Hematopoietic multipotent progenitor cell treated with erythropoietin and hydrocortisone succinate and interleukin-3 and kit ligand, for 4 days (in vitro differentiated cells): ENCODE measurements around the gene FUOM.
A peak's percentile ranks its signal among the peaks of the same experiment; 100 is the strongest.
"Not testable (repeated sequence)": the region's sequence is repeated elsewhere in the genome, so short reads cannot be mapped to it uniquely, and the experiment has no call there.

Experiments
- DNase-seq: peaks from one replicate; pipeline ENCODE4 v3.0.0-alpha.2; 2015

The FUOM gene

DNA sequence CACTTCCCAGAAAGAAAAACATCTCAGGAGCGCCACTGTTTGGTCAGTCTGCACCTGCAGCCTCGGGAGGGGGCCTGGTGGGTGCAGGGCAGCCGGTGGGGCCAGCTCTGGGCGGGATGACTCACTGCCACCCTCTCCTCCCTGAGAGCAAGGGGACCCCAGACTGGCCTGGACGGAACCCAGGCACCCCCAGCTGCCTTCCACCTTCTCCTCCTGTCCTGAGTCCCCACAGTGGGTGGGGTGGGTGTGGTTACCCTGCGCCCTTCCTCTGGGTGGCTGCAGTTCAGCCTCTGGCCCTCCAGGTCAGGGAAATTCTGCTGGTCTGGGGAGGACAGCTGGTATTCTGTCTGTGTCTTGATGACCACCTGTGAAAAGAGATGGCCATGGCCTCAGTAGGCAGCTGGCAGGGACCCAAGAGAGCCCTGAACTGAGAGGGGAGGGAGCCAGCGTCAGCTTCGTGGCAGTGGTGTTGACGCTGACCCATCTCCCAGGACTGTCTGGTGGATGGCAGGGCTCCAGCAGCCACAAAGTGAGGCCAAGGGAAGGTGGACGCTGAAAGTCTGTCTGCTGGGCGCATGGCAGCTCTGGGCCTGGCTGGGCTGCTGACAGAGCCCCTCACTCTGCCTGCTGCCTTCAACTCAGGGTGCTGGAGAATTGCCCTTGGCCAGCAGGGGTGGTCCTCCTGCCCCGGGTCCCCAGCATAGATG lies 30.0 kb downstream of the FUOM start:
- DNase-seq: no peak

DNA sequence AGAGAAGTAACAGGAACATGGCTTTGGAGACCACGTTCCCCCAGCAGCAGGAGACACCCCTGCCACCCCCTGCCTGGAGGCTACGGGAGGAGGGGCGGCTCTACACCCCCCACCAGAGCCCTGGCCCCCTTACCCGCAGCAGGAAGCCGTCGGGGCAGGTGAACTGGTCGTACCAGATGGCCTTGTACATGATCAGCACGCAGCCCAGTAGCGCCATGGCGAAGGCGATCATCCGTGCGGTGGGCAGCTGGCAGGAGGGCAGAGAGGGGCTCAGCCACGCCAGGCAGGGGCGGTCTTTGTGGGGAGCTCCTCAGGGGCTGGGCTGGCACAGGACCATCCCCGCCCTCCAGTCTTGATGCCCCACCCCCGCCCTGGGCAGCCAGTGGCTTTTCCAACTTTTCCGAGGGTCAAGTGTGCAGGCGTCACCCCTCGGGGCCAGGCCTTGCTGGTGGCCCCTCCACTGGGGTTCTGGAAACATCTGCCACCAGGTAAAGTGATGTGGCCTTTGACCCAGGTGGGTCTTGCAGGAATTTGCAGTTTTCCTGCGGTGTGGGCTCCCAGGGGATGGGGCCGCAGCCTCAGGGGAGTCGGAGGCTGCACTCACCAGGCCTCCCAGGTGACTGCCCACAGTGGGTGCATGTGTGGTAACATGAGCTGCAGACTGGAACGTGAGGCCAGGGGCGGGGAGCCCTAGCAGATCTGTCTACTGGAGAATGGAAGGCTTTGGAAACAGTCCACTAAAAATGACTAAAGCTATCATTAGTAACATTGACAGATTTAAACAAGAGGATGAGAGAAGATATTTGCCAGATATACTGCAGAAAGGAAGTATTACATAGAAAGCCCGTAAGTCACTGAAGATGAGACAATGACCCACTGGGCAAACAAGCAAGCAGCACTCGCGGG lies 30.8 kb downstream of the FUOM start:
- DNase-seq: no peak

DNA sequence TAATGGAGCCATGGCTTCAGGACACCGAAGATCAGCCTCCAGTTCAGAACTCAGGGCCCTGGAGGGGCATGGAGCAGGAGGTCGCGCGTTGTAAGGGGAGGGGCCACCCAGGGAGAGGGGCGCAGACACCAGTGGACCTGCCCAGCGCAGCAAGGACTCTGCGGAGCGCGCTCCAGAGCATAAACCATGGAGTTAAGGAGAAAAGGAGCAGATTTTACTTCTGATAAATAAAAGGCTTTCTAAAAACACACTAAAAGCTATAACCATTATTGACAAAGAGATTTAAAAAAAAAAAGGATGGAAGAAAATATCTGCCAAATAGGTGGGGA lies 31.6 kb downstream of the FUOM start:
- no peak for DNase-seq

DNA sequence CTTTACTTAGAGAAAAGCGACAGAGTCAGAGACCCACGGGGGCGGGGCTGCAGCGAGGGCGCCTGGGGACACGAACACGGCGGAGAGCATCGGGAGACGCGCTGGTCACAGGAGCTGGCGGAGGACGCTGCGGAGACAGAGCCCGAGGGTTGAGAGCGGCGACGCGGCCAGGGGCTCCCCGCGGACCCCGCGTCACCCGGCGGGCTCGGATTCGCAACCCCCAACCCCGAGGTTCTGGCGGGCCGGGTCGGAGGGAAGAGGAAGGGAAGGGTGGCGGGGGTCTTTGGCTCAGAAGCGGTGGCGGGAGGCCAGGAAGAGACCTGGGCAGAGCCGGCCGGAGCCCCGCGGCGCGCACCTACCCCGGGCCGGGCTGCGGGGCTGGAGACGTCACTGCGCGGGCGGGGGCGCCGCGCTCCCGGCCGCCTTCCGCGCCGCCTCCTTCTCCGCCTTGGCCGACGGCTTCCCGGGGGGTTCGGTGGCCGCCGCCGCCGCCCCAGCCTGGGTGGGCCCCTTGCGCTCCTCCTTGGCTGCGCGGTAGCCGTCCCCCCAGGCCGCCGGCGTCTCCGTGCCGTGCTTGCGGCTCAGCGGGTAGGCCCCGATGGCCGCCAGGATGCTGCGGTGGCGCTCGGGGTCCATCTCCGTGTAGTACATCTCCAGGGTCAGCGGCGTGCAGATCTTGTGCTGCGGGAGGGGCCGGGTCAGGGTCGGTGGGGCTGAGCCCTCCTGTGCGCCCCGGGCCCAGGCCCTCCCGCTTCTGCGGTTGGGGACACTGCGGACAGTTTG lies 32.2 kb downstream of the FUOM start:
- no peak for DNase-seq

DNA sequence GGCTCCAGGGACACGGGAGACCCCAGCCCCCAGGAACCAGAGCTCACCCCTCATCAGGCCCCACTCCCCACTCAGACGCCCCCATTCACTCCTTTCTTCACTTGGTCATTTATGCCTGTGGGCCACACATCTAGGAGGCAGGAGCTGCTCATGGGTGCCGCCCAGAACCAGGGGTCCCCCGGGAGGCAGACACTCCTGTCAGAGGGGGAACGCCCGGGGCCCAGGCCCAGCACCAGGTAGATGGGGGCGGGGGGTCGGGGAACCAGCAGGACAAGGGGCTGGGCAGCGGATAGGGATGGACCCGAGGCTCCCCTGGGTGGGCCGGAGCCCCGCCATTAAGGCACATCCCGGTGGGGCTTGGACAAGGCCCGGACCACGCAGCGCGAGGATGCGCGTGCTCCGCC lies 33.0 kb downstream of the FUOM start:
- no peak for DNase-seq

DNA sequence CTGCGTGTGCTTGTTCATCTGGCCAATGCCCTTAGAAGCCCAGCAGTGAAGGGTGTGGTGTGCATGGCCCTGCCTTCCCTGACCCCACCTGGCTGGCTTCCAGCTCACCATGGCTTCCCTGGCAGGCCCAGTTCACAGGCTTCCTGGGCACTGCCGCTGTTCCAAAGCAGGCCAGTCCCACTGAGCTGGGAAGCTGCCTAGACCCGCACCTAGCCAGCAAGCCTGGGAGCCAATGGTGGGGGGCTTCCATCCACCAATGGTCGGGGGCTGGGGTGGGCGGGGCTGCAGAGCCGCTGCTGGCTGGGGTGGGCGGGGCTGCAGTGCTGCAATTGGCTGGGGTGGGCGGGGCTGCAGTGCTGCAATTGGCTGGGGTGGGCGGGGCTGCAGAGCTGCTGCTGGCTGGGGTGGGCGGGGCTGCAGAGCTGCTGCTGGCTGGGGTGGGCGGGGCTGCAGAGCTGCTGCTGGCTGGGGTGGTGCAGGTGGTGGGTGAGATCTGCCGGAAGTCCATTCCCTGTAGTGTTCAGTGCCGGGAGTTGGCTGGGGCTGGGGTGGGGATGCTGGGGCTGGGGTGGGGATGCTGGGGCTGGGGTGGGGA lies 33.5 kb downstream of the FUOM start:
- peak; percentile 78 for DNase-seq

DNA sequence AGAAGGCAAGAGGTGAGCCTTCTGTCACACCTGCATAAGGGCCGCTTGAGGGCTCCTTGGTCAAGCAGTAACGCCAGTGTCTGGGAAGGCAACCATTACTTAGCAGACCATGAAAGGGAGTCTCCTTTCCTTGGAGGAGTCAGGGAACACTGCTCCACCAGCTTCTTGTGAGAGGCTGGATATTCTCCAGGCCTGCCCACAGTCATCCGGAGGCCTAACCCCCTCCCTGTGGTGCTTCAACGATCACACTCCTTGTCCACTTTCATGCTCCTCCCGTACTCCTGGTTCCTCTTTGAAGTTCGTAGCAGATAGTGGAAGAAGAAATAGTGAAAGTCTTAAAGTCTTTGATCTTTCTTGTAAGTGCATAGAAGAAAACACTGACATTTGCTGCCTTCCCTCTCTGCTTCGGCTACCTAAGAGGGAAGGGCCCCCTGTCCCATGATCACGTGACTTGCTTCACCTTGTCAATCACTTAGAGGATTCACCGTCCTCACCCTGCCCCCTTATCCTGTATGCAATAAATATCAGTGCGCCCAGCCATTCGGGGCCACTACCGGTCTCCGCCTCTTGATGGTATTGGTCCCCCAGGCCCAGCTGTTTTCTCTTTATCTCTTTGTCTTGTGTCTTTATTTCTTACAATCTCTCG lies 35.6 kb downstream of the FUOM start:
- DNase-seq: not testable (repeated sequence)

DNA sequence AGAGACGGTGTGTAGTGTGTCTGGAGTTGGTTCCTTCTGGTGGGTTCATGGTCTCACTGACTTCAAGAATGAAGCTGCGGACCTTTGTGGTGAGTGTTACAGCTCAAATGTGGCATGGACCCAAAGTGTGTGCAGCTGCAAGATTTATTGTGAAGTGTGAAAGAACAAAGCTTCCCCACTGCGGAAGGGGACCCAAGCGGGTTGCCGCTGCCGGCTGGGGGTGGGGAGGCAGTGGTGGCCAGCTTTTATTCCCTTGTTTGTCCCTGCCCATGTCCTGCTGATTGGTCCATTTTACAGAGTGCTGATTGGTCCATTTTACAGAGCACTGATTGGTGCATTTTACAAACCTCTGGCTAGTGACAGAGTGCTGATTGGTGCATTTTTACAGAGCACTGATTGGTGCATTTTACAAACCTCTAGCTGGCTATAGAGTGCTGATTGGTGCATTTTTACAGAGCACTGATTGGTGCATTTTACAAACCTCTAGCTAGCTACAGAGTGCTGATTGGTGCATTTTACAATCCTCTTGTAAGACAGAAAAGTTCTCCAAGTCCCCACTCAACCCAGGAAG lies 36.9 kb downstream of the FUOM start:
- not testable (repeated sequence) for DNase-seq

DNA sequence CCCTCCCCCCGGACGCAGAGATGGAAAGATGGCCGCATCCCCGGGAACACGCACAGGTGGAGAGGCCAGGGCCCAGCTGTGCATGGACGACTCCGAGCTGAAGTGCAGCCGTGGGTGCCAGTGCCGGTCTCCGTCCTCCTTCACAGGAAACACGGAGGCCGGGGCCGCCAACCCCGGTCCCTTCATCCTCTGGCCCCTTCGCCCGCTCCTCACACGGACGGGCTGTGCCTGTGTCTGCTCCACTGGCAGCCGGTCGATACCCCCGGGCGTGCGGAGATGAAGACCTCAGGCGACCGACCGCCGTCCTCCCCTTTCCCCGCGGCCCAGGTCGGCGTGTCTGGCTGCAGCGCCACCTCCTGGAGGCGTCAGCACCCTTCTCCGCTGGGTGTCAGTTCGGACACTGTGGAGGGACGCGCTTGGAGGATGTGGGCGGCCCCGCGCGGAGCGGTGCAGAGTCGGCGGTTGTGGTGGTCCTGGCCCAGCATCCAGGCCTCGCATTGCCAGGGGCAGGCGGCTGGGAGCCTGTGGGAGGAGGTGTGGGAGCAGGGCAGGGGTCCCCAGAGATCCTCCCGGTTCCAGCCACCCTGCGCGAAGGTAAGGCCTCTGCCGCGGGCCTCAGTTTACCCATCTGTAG lies 39.2 kb downstream of the FUOM start:
- peak; percentile 86 for DNase-seq

DNA sequence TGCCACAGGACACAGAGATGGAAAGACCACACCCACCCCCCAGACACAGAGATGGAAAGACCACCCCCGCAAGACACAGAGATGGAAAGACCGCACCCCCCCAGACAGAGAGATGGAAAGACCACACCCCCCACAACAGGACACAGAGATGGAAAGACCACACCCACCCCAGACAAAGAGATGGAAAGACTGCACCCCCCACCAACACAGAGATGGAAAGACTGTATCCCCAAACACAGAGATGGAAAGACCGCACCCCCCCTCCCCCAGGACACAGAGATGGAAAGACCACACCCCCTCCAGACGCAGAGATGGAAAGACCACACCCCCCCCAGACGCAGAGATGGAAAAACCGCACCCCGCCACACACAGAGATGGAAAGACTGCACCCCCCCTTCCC lies 41.1 kb downstream of the FUOM start:
- DNase-seq: no peak

DNA sequence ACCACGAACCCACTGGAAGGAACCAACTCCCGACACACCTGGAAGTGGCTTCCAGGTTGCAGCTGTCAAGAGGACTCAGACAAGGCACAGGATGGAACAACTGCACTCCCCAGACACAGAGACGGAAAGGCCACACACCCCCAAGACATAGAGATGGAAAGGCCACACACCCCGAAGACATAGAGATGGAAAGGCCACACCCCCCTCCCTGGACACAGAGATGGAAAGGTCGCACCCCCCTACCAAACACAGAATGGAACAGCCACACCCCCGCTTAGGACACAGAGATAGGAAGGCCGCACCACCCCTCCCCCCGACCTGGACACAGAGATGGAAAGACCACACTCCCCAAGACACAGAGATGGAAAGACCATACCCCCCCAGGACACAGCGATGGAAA lies 41.6 kb downstream of the FUOM start:
- no peak for DNase-seq

DNA sequence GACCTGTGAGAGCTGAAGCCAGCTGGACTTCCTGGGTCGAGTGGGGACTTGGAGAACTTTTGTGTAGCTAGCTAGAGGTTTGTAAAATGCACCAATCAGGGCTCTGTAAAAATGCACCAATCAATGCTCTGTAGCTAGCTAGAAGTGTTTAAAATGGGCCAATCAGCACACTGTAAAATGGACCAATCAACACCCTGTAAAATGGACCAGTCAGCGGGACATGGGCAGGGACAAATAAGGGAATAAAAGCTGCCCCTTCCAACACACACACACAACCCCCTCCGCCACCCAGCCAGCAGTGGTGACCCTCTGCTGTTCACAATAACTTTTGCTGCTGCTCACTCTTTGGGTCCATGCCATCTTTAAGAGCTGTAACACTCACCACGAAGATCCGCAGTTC lies 42.0 kb downstream of the FUOM start:
- peak; percentile 30 for DNase-seq

DNA sequence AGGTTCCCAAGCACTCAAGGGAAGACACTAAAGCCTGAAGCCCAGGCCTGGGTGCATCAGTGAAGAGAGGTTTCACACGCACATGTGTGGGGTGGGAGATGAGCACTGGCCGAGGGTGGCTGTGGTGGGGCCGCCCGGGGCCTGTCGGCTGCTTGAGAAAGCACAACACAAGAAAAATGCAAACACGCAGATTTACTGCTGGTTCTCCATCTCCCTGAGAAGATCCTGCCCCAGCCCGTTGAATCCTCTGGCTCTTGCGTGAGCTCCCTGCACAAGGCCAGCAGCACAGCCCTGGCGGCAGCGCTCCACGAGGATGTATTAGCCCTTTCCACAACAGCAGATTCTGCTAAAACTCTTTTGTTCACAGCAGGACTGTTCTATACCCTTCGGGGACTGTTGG lies 42.9 kb downstream of the FUOM start:
- DNase-seq: no peak

DNA sequence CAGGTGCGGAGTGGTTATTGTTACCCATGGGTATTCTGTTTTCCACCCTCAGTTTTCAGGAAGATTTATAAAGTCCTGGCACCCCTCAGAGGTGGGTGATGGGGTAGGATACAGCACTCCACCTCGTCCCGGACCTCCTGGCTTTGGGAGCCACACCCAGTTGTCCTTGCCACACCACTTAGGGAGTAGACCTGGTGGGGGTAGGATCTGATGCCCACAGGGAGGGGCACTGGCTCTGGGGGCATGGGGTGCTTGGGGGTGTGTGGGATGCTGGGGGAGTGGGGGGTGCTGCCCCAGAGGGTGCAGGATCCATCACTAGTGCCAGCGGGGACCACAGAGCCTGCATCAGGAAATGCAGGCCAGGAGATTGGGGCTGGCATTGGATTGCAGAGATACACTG lies 44.6 kb downstream of the FUOM start:
- DNase-seq: no peak

DNA sequence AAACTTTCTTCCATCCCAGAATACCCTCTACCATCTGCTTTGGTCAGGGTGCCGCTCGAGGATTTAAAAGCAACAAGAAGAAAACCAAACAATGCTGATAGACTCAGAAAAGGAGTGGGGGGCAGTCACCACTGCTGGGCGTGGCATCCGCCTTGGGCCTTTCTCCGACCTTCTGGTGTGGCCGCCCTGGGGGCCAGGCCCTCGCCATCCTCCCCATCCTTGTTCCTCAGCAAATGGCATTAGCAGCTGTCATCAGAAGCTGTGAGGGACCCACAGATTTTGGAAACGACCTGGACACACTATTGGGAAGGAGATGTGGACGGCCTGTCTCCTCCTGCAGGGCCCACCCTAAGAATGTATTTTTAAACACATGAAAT lies 45.1 kb downstream of the FUOM start:
- DNase-seq: no peak

DNA sequence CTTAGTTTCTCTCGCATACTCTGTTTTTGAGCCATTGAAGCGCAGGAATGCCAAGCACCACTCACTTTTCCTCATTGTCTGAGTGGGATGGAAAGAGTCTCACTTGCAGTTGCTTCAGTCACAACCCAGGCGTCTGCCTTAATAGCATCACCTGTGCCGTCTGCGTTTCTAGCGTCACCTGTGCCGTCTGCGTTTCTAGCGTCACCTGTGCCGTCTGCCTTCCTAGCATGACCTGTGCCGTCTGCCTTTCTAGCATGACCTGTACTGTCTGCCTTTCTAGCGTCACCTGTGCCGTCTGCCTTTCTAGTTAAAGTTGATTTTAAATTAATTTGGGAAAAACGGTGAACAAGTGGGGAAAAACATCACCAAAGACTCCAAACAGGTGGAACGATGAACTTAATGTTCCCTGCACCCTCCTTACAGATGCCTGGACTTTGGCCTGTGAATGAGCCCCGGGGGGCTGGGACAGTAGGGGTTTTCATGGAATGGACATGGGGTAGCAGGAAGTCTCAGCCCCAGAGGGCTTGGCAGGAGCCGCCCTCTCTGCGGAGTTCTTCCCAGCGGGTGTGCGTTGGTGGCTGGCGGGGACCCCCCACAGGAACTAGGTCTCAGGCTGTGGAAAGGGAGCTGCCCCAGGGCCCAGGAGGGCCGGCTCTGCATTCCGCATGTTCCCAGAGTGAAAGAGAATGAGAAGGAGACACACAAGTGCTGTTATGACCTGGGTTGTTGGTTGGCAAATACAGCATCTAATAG lies 45.6 kb downstream of the FUOM start:
- no peak for DNase-seq

DNA sequence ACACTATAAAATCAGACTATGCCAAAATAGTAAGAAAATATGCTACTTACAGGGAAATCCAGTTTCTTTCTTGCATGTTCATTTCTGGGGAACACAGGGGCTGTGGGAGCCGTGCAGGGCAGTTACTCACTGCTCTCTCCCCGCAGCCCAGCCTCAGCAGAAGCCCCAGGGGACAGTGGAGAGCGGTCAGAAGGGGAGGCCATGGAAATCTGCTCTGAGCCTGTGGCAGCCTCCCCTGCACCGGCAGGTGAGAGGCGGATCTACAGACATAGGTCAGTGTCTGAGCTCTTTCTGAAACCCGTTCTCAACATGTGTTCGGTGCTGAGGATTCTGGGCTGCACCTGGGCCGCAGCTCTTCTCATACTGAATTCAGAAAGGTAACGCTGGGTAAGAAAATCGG lies 46.2 kb downstream of the FUOM start:
- no peak for DNase-seq

DNA sequence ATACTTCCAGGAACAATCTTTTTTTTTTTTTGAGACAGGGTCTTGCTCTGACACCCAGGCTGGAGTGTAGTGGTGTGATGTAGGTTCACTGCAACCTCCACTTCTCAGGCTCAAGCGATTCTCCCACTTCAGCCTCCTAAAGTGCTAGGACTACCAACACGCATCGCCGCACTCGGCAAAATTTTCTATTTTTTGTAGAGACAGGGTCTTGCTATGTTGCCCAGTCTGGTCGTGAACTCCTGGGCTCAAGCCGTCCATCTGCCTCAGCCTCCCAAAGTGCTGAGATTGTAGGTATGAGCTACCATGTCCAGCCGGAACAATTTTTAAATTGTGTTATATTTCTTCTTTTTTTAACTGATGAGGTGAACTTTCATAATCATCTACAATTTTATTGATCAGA lies 47.0 kb downstream of the FUOM start:
- no peak for DNase-seq

DNA sequence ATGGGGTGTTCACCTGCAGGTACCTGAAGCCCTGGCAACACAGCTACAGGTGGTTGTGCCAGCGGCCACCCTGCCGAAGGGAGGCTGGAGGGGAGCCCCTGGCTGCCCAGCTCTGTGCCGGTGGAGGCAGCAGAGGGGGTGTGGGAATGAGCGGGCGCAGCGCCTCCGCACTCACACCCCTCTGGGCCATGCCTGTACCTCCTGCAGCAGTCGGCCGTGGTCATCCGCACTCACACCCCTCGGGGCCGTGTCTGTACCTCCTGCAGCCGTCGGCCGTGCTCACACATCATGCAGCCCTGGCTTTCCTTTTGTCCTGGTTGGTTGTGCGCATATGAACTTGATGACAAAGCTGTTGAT lies 47.4 kb downstream of the FUOM start:
- DNase-seq: no peak

DNA sequence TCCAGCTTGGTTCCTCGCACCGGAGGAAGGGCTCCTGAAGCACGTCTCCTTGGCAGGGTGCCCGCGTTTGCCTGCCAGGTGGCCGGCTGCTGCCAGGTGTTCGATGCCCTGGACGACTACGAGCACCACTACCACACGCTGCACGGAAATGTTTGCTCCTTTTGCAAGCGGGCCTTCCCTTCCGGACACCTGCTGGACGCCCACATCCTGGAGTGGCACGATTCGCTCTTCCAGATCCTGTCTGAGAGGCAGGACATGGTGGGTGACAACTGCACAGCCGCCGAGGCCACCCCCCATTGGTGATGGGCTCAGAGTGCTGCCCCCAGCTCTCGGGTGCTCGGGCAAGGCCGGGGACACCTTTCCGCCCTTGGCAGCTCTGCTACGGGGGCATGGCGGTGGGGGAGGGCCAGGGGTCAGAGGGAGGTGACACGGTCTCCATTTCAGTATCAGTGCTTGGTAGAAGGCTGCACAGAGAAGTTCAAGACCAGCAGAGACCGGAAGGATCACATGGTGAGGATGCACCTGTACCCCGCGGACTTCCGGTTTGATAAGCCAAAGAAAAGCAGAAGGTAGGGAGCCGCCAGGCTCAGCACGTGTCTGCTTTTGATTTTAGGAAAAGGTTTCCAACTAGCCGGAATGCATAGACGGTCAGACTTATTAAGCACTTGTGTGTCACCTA lies 48.0 kb downstream of the FUOM start:
- no peak for DNase-seq
